ENCODE data around the gene EIF5A.
A peak's percentile ranks its signal among the peaks of the same experiment; 100 is the strongest.
"Not testable (repeated sequence)": the region's sequence is repeated elsewhere in the genome, so short reads cannot be mapped to it uniquely, and the experiment has no call there.

EIF5A gene

GRCh38 chr17:7329374-7329996, 22.1 kb downstream of the EIF5A start:
- H3K27me3 ChIP-seq (ENCODE audit: control insufficient read depth, insufficient read depth, low read length): peaks cover 2% of the 10 kb centered on the region
- peaks cover 23% of the 10 kb centered on the region for H3K36me3 ChIP-seq (ENCODE audit: insufficient read depth, low read length)
- peak overlapping the region; percentile 92 for H3K4me3 ChIP-seq (ENCODE audit: low read length)
- H3K4me2 ChIP-seq (ENCODE audit: low read length): peak overlapping the region; percentile 100
- H3K9ac ChIP-seq (ENCODE audit: low read depth, low read length): peak overlapping the region; percentile 84
- peaks cover 13% of the 10 kb centered on the region for H3K4me1 ChIP-seq (ENCODE audit: control insufficient read depth, insufficient read depth, low read length)
- H3K9me3 ChIP-seq (replicated peaks; ENCODE audit: low read length): no peaks in the 10 kb centered on the region

GRCh38 chr17:7329997-7330637, 22.7 kb downstream of the EIF5A start:
- peak overlapping the region; percentile 92 for H3K4me3 ChIP-seq (ENCODE audit: low read length)
- peaks cover 8% of the 10 kb centered on the region for H3K27me3 ChIP-seq (ENCODE audit: control insufficient read depth, insufficient read depth, low read length)
- H3K4me2 ChIP-seq (ENCODE audit: low read length): peak overlapping the region; percentile 100
- H3K4me1 ChIP-seq (ENCODE audit: control insufficient read depth, insufficient read depth, low read length): peaks cover 13% of the 10 kb centered on the region
- H3K9me3 ChIP-seq (replicated peaks; ENCODE audit: low read length): no peaks in the 10 kb centered on the region
- peak overlapping the region; percentile 84 for H3K9ac ChIP-seq (ENCODE audit: low read depth, low read length)
- H3K36me3 ChIP-seq (ENCODE audit: insufficient read depth, low read length): peaks cover 19% of the 10 kb centered on the region

DNA sequence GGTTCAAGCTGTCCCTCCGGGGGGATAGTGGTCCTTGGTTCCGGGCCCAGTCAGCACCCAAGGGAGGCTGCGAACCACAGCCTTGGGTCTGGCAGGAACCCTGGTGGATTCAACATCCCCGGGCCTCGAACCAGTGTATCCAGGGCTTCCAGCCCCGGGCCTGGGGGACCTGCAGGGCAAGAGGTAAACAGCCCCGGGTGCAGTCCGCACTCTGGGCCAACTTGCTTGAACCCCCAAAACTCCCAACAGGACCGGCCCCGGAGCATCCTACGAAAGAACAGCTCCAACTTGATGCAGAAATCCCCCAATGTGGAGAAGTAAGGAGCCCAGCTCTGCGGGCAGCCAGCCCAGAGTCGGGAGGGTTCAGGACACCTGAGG, 23.2 kb downstream of the EIF5A start:
- Histone ChIP-seq H3K4me3 (ENCODE audit: low read length) (peak overlapping the region; percentile 92), H3K27me3 (ENCODE audit: control insufficient read depth, insufficient read depth, low read length) (peaks cover 11% of the 10 kb centered on the region), H3K4me2 (ENCODE audit: low read length) (peak overlapping the region; percentile 100), H3K36me3 (ENCODE audit: insufficient read depth, low read length) (peaks cover 14% of the 10 kb centered on the region), H3K9ac (ENCODE audit: low read depth, low read length) (peak overlapping the region; percentile 84), H3K9me3 (replicated peaks; ENCODE audit: low read length) (no peaks in the 10 kb centered on the region), H3K4me1 (ENCODE audit: control insufficient read depth, insufficient read depth, low read length) (peaks cover 13% of the 10 kb centered on the region)

GRCh38 chr17:7332111-7332510, 24.7 kb downstream of the EIF5A start:
- H3K27me3 ChIP-seq (ENCODE audit: control insufficient read depth, insufficient read depth, low read length): peaks cover 16% of the 10 kb centered on the region
- no peaks in the 10 kb centered on the region for H3K9me3 ChIP-seq (replicated peaks; ENCODE audit: low read length)
- no peak overlapping the region for H3K4me2 ChIP-seq (ENCODE audit: low read length)
- no peaks in the 10 kb centered on the region for H3K36me3 ChIP-seq (ENCODE audit: insufficient read depth, low read length)
- no peak overlapping the region for H3K4me3 ChIP-seq (ENCODE audit: low read length)
- H3K9ac ChIP-seq (ENCODE audit: low read depth, low read length): no peak overlapping the region
- peaks cover 13% of the 10 kb centered on the region for H3K4me1 ChIP-seq (ENCODE audit: control insufficient read depth, insufficient read depth, low read length)

DNA sequence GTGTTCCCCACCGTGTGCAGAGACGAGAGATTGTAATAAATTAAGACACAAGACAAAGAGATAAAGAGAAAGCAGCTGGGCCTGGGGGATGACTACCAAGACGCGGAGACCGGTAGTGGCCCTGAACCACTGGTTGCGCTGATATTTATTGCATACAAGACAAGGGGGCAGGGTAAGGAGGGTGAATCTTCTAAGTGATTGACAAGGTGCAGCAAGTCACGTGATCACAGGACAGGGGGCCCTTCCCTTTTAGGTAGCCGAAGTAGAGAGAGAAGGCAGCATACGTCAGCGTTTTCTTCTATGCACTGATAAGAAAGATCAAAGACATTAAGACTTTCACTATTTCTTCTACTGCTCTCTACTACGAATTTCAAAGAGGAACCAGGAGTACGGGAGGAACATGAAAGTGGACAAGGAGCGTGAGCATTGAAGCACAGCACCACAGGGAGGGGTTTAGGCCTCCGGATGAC, 25.2 kb downstream of the EIF5A start:
- not testable (repeated sequence) for H3K9me3 ChIP-seq (replicated peaks; ENCODE audit: low read length); H3K4me2 ChIP-seq (ENCODE audit: low read length); H3K9ac ChIP-seq (ENCODE audit: low read depth, low read length); H3K36me3 ChIP-seq (ENCODE audit: insufficient read depth, low read length); H3K4me3 ChIP-seq (ENCODE audit: low read length)
- Histone ChIP-seq H3K27me3 (ENCODE audit: control insufficient read depth, insufficient read depth, low read length) (peaks cover 16% of the 10 kb centered on the region), H3K4me1 (ENCODE audit: control insufficient read depth, insufficient read depth, low read length) (peaks cover 13% of the 10 kb centered on the region)

DNA sequence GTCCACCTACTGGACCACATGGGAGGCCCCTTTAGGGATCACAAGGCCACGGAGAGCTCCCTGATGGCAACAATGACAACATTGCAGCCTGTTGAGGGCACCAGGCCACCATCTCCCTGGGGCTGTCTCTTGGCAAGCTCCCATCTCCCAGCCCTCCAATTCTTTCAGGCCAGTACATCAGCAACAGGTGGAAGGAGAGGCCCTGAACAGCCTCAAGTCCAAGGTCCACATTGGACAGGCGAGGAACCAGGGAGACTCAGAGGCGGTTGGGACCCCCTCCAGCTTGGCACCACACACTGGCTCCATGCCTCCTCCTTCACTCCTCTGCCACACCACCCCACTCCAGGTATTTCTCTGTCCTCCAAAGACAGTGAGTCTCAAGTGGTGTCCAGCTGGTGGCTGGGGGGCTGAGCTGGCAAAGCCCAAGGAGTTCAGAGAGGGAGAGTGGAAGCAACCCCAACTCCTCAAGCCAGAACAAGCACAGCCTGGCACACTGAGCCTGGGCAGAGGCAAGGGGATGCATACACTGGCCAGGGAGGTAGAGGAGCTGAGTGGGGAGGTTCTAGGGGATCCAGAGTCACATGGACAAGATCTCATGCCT, 27.6 kb downstream of the EIF5A start:
- Histone ChIP-seq H3K4me3 (ENCODE audit: low read length) (no peak overlapping the region), H3K9me3 (replicated peaks; ENCODE audit: low read length) (no peaks in the 10 kb centered on the region), H3K27me3 (ENCODE audit: control insufficient read depth, insufficient read depth, low read length) (peaks cover 16% of the 10 kb centered on the region), H3K4me2 (ENCODE audit: low read length) (no peak overlapping the region), H3K4me1 (ENCODE audit: control insufficient read depth, insufficient read depth, low read length) (peaks cover 3% of the 10 kb centered on the region), H3K36me3 (ENCODE audit: insufficient read depth, low read length) (no peaks in the 10 kb centered on the region), H3K9ac (ENCODE audit: low read depth, low read length) (no peak overlapping the region)

DNA sequence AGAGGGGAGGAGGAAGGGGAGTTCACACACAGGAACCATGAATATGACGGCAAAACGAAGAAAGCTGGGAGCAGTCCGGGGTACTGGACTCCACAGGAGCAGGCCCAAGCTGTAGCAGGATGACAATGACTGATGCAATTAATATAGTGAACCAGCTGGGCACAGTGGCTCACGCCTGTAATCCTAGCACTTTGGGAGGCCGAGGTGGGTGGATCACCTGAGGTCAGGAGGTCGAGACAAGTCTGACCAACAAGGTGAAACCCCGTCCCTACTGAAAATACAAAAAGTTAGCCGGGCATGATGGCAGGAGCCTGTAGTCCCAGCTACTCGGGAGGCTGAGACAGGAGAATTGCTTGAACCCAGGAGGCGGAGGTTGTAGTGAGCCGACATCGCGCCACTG, 28.3 kb downstream of the EIF5A start:
- not testable (repeated sequence) for H3K4me3 ChIP-seq (ENCODE audit: low read length); H3K36me3 ChIP-seq (ENCODE audit: insufficient read depth, low read length); H3K9me3 ChIP-seq (replicated peaks; ENCODE audit: low read length); H3K4me2 ChIP-seq (ENCODE audit: low read length); H3K9ac ChIP-seq (ENCODE audit: low read depth, low read length); H3K4me1 ChIP-seq (ENCODE audit: control insufficient read depth, insufficient read depth, low read length)
- H3K27me3 ChIP-seq (ENCODE audit: control insufficient read depth, insufficient read depth, low read length): peaks cover 16% of the 10 kb centered on the region

DNA sequence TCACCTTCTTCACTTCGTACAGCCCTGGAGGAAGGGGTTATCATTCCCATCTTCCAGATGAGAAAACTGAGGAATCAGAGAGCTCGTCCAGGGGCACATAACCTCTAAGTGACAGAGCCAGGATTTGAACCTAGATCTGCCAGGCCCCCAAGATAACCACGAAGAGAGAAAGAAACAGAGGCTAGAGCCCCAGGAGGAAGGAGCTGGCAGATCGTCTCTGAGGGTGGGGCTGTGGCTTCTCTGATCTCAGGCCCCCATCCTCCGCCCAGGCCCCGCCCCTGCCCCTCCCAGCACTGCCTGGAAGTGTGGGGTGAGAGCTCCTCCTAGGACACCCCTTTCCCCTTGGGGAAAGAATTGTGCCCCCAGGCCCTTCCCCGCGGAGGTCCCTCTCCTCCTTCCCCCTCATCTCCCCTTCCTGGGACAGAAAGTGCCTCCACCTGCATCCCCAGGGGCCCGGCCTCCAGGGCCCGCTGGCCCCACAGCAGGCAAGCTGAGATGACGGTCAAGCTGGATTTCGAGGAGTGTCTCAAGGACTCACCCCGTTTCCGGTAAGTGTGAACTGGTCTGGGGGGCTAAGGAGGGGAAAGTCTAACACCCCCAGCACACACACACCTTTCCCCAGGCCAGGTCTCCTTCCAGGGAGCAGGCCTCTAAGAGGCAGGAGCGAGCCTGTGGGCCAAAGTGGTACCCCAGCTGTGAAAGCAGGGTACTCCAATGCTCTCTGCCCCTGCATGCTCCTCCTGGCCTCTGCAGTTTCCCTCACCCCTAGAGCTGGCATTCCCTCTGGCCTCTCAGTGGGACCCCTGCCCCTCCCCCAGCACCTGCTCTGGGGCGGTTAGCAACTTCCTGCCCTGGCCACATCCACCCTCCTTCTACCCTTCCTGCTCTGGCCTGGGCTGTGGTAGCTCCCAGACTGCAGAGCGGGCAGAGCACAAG, 29.1 kb downstream of the EIF5A start, which contains the start of gene ACAP1:
TSS of gene ACAP1 (plus strand) at position 290 of the 936 bp plus-strand sequence. CDS start at position 496, 206 bp downstream.
- H3K4me3 ChIP-seq (ENCODE audit: low read length): no peak within 1 kb of the TSS
- no peaks in the 10 kb centered on the region for H3K36me3 ChIP-seq (ENCODE audit: insufficient read depth, low read length)
- H3K27me3 ChIP-seq (ENCODE audit: control insufficient read depth, insufficient read depth, low read length): peaks cover 19% of the 10 kb centered on the region
- H3K9ac ChIP-seq (ENCODE audit: low read depth, low read length): no peak within 1 kb of the TSS
- no peaks in the 10 kb centered on the region for H3K9me3 ChIP-seq (replicated peaks; ENCODE audit: low read length)
- H3K4me2 ChIP-seq (ENCODE audit: low read length): no peak within 1 kb of the TSS
- no peaks in the 10 kb centered on the region for H3K4me1 ChIP-seq (ENCODE audit: control insufficient read depth, insufficient read depth, low read length)

GRCh38 chr17:7337600-7337999, 30.2 kb downstream of the EIF5A start:
- not testable (repeated sequence) for H3K4me2 ChIP-seq (ENCODE audit: low read length); H3K4me1 ChIP-seq (ENCODE audit: control insufficient read depth, insufficient read depth, low read length); H3K9me3 ChIP-seq (replicated peaks; ENCODE audit: low read length); H3K36me3 ChIP-seq (ENCODE audit: insufficient read depth, low read length); H3K9ac ChIP-seq (ENCODE audit: low read depth, low read length); H3K4me3 ChIP-seq (ENCODE audit: low read length)
- peaks cover 27% of the 10 kb centered on the region for H3K27me3 ChIP-seq (ENCODE audit: control insufficient read depth, insufficient read depth, low read length)

- Histone ChIP-seq H3K9ac (ENCODE audit: low read depth, low read length) (no peak overlapping the region), H3K27me3 (ENCODE audit: control insufficient read depth, insufficient read depth, low read length) (peaks cover 42% of the 10 kb centered on the region), H3K9me3 (replicated peaks; ENCODE audit: low read length) (no peaks in the 10 kb centered on the region), H3K4me2 (ENCODE audit: low read length) (no peak overlapping the region), H3K36me3 (ENCODE audit: insufficient read depth, low read length) (no peaks in the 10 kb centered on the region), H3K4me1 (ENCODE audit: control insufficient read depth, insufficient read depth, low read length) (no peaks in the 10 kb centered on the region), H3K4me3 (ENCODE audit: low read length) (no peak overlapping the region)
Observed at GRCh38 chr17:7340179-7340578, 32.8 kb downstream of the EIF5A start.

- Histone ChIP-seq H3K4me3 (ENCODE audit: low read length) (no peak overlapping the region), H3K4me1 (ENCODE audit: control insufficient read depth, insufficient read depth, low read length) (no peaks in the 10 kb centered on the region), H3K27me3 (ENCODE audit: control insufficient read depth, insufficient read depth, low read length) (peaks cover 36% of the 10 kb centered on the region), H3K36me3 (ENCODE audit: insufficient read depth, low read length) (no peaks in the 10 kb centered on the region), H3K4me2 (ENCODE audit: low read length) (no peak overlapping the region), H3K9me3 (replicated peaks; ENCODE audit: low read length) (no peaks in the 10 kb centered on the region), H3K9ac (ENCODE audit: low read depth, low read length) (no peak overlapping the region)
Observed at GRCh38 chr17:7341842-7342241, 34.4 kb downstream of the EIF5A start.

Data from skeletal muscle satellite cell (primary cell).